ENCODE data around the gene STK38L.

- no peak for TF ChIP-seq CTCF (IDR thresholded peaks at IDR 0.05)
- TF ChIP-seq POLR2AphosphoS5 (IDR thresholded peaks at IDR 0.05), result no peak
These were observed 111.9 kb downstream of the STK38L start for GRCh38 chr12:27355979-27356378.
